Thymus (tissue), 11 donors: Measurements from ENCODE around the gene LHFPL2. TPM values are rescaled to one million over a fixed set of nuclear protein-coding genes. Genes with fewer than 3 reads are reported as not detected.

Experiments used
- DNase-seq, 9 donors: peaks; one replicate each; pipeline ENCODE4 v3.0.0-alpha.2; 2013; ENCODE audit warnings: low spot score in 9 of 9, low read depth in 6 of 9, missing footprints in 1 of 9
- H3K27ac ChIP-seq, 2 donors: one replicate each; pipeline ENCODE4 v1.5.1; 2013; ENCODE audit warnings: control low read depth in 1 of 2, low read depth in 1 of 2, low read length in 1 of 2, mild to moderate bottlenecking in 1 of 2, moderate library complexity in 1 of 2
- H3K27me3 ChIP-seq, 2 donors: one replicate each; pipeline ENCODE4 v1.5.1; 2013; ENCODE audit warnings: low read length in 1 of 2; ENCODE audit not compliant: control insufficient read depth in 2 of 2, insufficient read depth in 1 of 2
- H3K36me3 ChIP-seq, 2 donors: one replicate each; pipeline ENCODE4 v1.5.1; 2013; ENCODE audit warnings: low read length in 1 of 2, mild to moderate bottlenecking in 1 of 2, moderate library complexity in 1 of 2; ENCODE audit not compliant: control insufficient read depth in 2 of 2, insufficient read depth in 2 of 2
- H3K4me1 ChIP-seq, 2 donors: one replicate each; pipeline ENCODE4 v1.5.1; 2013; ENCODE audit warnings: low read length in 2 of 2; ENCODE audit not compliant: control insufficient read depth in 2 of 2, insufficient read depth in 2 of 2
- H3K4me3 ChIP-seq, 2 donors: one replicate each; pipeline ENCODE4 v1.5.1; 2013; ENCODE audit warnings: low read length in 2 of 2, control low read depth in 1 of 2, mild to moderate bottlenecking in 1 of 2
- H3K9me3 ChIP-seq, 2 donors: one replicate each; pipeline ENCODE4 v1.5.1; 2013; ENCODE audit warnings: low read length in 1 of 2, mild to moderate bottlenecking in 1 of 2; ENCODE audit not compliant: control insufficient read depth in 2 of 2, insufficient read depth in 1 of 2
- WGBS: extraction: QIAGEN DNeasy Blood & Tissue Kit; methylation state at CpG from one replicate; pipeline ENCODE4 v1.1.7; 2013; 5-methylcytosine and 5-hydroxymethylcytosine counted together
- polyA plus RNA-seq: library from polyadenylated mRNA; stranded (reverse); fragments of 200-250 nt; gene quantifications from one replicate; pipeline ENCODE4 v1.2.3, GENCODE V29; 2013
- total RNA-seq: library from RNA; stranded (reverse); fragments of 120-200 nt; gene quantifications from one replicate; pipeline ENCODE4 v1.2.4, GENCODE V29; 2013
- donor health status: healthy.

LHFPL2 gene
- total and polyA plus RNA-seq, 2 donors, result 9.1 to 21.4 TPM

- peak in 2 of 9 donors; percentile 21 to 50 for DNase-seq
- 3% methylated on average over 61 of the region's 61 CpGs for WGBS
These were observed 138.4 kb downstream of the LHFPL2 start for GRCh38 chr5:78509884-78510769.

GRCh38 chr5:78509145-78509865, 139.3 kb downstream of the LHFPL2 start:
- 9% methylated on average over 18 of the region's 18 CpGs for WGBS
- Histone ChIP-seq H3K27me3 (peaks cover 11 to 34% of the 10 kb centered on the region in 2 donors), H3K27ac (peak overlapping the region in 1 of 2 donors; percentile 26), H3K4me1 (peaks cover 9 to 41% of the 10 kb centered on the region in 2 donors), H3K4me3 (peak overlapping the region; percentile 32 to 47), H3K9me3 (peaks cover 0 to 8% of the 10 kb centered on the region in 2 donors), H3K36me3 (no peaks in the 10 kb centered on the region)
- DNase-seq, result peak in 1 of 9 donors; percentile 52

More at GRCh38 chr5:78509884-78510769, 138.4 kb downstream of the LHFPL2 start:
- Histone ChIP-seq H3K4me3 (peak overlapping the region; percentile 32 to 47), H3K36me3 (no peaks in the 10 kb centered on the region), H3K9me3 (peaks cover 0 to 6% of the 10 kb centered on the region in 2 donors), H3K27ac (peak overlapping the region; percentile 15 to 25), H3K4me1 (peaks cover 9 to 34% of the 10 kb centered on the region in 2 donors), H3K27me3 (peaks cover 11 to 37% of the 10 kb centered on the region in 2 donors)

- Histone ChIP-seq H3K27ac (peak overlapping the region in 1 of 2 donors; percentile 1), H3K4me1 (peaks cover 9 to 41% of the 10 kb centered on the region in 2 donors), H3K9me3 (peaks cover 0 to 2% of the 10 kb centered on the region in 2 donors), H3K27me3 (peaks cover 11 to 34% of the 10 kb centered on the region in 2 donors), H3K4me3 (no peak overlapping the region), H3K36me3 (no peaks in the 10 kb centered on the region)
- WGBS, result 35% methylated on average over 3 of the region's 3 CpGs
- peak in 1 of 9 donors; percentile 29 for DNase-seq
These were observed 140.3 kb downstream of the LHFPL2 start for GRCh38 chr5:78508186-78508765.

GRCh38 chr5:78507531-78507930, 141.0 kb downstream of the LHFPL2 start:
- Histone ChIP-seq H3K4me3 (no peak overlapping the region), H3K27ac (no peak overlapping the region)

GRCh38 chr5:78506261-78507024, 142.1 kb downstream of the LHFPL2 start:
- no peak overlapping the region for H3K4me3 ChIP-seq
- H3K27ac ChIP-seq, result peak overlapping the region; percentile 18 to 20
- H3K9me3 ChIP-seq, result peaks cover 0 to 2% of the 10 kb centered on the region in 2 donors
- 92% methylated on average over 2 of the region's 2 CpGs for WGBS
- DNase-seq, result no peak
- H3K27me3 ChIP-seq, result peaks cover 11 to 29% of the 10 kb centered on the region in 2 donors
- peaks cover 9 to 37% of the 10 kb centered on the region in 2 donors for H3K4me1 ChIP-seq
- no peaks in the 10 kb centered on the region for H3K36me3 ChIP-seq

More at GRCh38 chr5:78507531-78507930, 141.0 kb downstream of the LHFPL2 start:
- peaks cover 0 to 2% of the 10 kb centered on the region in 2 donors for H3K9me3 ChIP-seq
- no peaks in the 10 kb centered on the region for H3K36me3 ChIP-seq
- peaks cover 9 to 41% of the 10 kb centered on the region in 2 donors for H3K4me1 ChIP-seq
- H3K27me3 ChIP-seq, result peaks cover 11 to 34% of the 10 kb centered on the region in 2 donors
- WGBS, result 90% methylated on average over 2 of the region's 2 CpGs
- no peak for DNase-seq

- no peak for DNase-seq
- Histone ChIP-seq H3K4me3 (no peak overlapping the region), H3K36me3 (no peaks in the 10 kb centered on the region), H3K4me1 (peaks cover 9 to 34% of the 10 kb centered on the region in 2 donors), H3K27me3 (peaks cover 11 to 24% of the 10 kb centered on the region in 2 donors), H3K9me3 (peaks cover 0 to 2% of the 10 kb centered on the region in 2 donors), H3K27ac (peak overlapping the region in 1 of 2 donors; percentile 81)
- 94% methylated on average over 2 of the region's 2 CpGs for WGBS
These were observed 142.7 kb downstream of the LHFPL2 start for GRCh38 chr5:78505860-78506259.

GRCh38 chr5:78504704-78505677, 143.6 kb downstream of the LHFPL2 start:
- Histone ChIP-seq H3K9me3 (peaks cover 0 to 2% of the 10 kb centered on the region in 2 donors), H3K4me3 (no peak overlapping the region), H3K27ac (peak overlapping the region in 1 of 2 donors; percentile 81), H3K27me3 (peaks cover 8 to 15% of the 10 kb centered on the region in 2 donors), H3K36me3 (no peaks in the 10 kb centered on the region), H3K4me1 (peaks cover 5 to 27% of the 10 kb centered on the region in 2 donors)
- WGBS, result 73% methylated on average over 10 of the region's 10 CpGs
- peak in 2 of 9 donors; percentile 41 for DNase-seq
